ENCODE data around the gene STK32B. TPM values are rescaled to one million over a fixed set of nuclear protein-coding genes. Genes with fewer than 3 reads are reported as not detected.

Gene STK32B
- total RNA-seq, 1 donor from 2014 or later, result 1.6 TPM

DNA sequence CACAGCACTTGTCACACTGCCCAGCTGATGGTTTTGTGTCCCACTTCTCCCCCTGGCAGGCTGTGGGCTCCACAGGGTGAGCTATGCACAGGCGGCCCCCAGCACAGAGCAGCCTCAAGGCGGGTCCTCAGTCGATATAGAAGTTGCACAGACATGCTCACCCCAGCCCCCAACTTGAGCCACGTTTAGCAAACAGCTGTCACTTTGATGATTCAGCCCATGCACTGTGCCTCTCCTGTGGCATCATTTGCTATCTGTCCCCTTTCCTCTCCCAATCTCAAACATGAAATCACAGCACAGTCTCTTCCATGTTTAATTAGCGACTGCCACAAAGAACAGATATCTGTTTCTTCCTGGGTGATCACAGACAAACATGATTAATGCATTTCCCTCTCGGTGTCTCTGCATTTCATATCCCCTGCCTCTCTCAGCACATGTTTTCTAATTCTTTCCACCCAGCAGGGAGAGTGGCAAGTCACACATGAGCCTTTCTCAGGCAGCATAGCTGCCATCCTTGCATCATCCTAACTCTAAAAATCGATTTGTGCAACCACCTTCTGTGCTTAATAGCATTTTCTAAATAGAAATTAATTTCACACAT is 452.2 kb downstream of the STK32B start:
- intact Hi-C loops (cut with DNase I), result no loop called here
- no peak for DNase-seq (ENCODE audit: low spot score)

DNA sequence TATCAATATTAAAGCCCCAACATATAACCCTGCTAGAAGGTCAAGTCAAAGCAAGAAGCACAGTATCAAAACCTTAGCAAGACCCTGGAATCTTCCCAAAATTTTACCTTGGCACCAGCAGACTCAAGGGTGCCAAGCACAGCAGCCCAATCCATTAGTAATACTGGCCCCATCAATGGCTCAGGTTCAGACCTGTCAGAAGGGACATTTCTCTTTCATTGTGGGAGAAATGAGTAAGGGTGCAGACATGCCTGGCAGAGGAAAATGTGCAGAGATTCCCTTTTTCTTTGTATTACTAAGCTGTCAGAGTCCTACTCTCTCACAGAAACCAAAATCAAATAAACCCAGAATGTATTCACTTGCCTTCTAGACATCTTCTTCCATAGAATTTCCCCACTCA is 453.2 kb downstream of the STK32B start:
- DNase-seq (ENCODE audit: low spot score) (no peak), ATAC-seq (no peak)
- intact Hi-C loops (cut with DNase I), result no loop called here

More for the DNA sequence above, 452.2 kb downstream of the STK32B start:
- no peak for ATAC-seq

DNA sequence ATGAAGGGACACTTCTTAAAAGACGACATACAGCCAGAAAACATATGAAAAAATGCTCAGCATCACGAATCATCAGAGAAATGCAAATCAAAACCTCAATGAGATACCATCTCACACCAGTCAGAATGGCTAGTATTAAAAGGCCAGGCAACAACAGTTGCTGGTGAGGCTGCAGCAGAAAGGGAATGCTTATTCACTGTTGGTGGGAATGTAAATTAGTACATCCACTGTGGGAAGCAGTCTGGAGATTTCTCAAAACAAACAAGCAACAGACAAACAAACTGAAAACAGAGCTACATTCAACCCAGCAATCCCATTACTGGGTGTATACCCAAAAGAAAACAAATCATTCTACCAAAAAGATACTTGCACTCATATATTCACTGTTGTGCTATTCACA is 459.2 kb downstream of the STK32B start:
- intact Hi-C loops (cut with DNase I), result no loop called here
- ATAC-seq (no peak), DNase-seq (ENCODE audit: low spot score) (no peak)

DNA sequence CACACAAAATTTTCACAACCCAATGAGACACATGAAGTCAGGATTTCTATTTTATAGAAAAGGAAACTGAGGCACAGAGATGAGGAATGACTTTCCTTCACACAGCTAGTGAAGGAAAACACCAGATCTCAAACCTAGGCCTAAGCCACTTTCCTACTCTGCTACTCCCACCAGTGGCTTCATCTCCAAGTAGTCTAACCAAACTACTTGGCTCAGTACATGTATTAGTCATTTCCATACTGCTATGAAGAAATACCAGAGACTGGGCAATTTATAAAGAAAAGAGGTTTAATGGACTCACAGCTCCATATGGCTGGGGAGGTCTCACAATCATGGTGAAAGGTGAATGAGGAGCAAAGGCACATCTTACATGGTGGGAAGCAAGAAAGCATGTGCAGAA is 460.5 kb downstream of the STK32B start:
- intact Hi-C loops (cut with DNase I), result no loop called here
- DNase-seq (ENCODE audit: low spot score) (no peak), ATAC-seq (no peak)

DNA sequence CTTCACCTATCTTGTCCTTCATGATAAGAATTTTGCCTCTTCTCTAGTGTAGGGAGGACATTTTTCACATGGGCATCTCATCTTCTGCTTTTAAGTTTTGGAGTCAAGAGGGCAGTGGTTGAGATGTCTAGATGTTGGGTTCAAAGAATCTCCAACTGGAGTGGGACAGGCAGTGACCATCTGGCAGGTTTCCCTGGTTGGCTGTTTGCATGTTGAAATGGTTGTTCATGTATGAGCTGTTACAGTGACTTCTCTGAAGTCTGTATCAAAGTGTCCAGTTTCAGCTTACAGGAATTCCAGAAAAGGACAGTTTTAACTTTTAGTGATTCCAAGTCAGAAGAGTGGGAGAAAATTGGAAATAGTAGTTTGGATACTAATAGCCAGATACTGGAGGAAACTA is 464.4 kb downstream of the STK32B start:
- DNase-seq (ENCODE audit: low spot score) (no peak), ATAC-seq (no peak)
- intact Hi-C loops (cut with DNase I), result no loop called here

DNA sequence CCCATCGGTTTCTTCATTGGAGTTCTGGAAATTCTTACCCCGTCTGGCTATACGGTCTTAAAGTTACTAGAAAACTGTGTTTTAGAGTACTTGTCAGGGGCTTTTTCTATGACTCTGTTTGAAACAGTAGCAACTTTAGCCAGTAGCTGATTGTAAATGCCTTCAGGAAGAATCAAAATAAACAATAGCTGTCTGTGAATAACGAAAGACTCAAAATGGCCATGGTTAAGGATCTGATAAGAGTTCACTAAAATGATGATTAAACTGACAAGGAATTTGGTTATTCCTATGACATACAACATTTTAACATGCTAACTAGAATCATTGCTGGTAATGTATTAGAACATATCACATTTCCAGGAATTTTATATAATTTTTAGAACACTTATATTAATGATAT is 466.1 kb downstream of the STK32B start:
- DNase-seq (ENCODE audit: low spot score), result no peak
- ATAC-seq, result no peak

DNA sequence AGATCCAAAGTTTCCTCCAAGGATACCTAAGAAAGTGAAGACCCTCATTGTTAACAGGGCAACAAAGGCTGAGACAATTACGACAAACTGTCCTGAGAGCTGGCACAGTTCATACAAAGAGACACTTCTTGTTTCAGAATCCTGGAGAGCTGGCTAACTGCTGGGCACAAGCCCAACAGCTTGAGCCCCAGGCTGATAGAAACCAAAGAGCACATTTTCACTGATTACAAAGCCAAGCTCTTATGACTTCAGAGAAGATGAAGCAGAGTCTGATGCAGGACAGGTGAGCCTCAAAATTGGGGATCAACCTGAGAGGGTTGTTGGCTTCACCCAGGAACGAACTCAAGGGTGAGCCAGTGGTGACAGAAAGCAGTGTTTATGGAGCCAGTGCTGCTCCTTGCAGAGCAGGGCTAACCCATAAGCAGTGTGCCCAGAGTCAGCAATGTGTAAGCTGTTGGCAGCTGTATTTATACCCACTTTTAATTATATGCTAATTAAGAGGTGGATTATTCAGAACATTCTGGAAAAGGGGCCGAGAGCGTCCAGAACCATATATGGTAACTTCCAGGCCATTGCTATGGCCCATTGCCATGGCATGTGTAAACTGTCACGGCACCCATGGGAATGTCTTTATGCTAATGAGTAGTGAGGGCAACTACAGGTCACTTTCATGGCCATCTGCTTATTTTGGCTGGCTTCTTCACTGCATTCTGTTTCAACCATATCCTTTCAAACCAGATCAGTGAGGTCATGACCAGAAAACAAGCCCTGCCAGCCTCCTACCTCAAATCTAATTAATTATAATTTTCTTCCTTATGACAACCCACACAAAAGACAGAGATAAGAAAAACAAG is 473.4 kb downstream of the STK32B start:
- ATAC-seq (peak; percentile 36), DNase-seq (ENCODE audit: low spot score) (no peak)
- intact Hi-C loops (cut with DNase I), result no loop called here

More for the DNA sequence above, 466.1 kb downstream of the STK32B start:
- intact Hi-C loops (cut with DNase I), result no loop called here

DNA sequence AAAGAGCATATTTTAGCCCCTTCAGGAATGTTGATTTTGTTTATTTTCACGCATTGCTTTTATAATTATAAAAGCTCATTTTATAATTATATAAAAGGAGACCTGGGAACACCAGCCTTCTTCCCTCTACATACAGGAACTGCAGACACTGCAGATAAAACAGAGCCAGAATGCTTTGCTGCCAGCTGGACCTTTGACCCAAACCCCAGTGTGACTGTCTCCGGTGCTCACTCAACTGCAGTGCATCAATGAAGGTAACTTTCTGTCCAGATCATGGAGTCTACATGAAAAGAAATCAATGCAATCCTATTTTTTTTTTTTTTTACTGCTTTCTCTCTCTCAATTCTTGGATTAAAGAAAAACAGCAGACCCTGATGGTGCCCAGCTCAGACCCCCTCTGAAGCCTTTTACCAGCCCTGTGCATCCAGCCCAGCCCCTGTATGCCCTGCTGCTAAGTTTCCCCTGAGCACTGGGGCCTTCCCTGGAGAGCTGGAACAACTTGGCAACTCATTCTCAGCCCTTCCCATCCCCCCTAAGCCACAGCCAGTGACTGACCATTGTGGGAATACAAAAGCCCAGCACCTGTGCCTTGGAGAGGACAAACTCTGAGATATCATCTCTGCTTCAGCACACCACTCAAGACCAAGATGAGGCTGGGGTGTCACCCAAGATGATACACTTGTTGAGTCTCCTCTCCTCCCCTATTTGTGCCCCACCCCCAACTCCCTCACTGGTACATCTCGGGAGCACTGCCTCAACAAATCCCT is 475.0 kb downstream of the STK32B start:
- intact Hi-C loops (cut with DNase I), result no loop called here
- ATAC-seq (no peak), DNase-seq (ENCODE audit: low spot score) (no peak)

DNA sequence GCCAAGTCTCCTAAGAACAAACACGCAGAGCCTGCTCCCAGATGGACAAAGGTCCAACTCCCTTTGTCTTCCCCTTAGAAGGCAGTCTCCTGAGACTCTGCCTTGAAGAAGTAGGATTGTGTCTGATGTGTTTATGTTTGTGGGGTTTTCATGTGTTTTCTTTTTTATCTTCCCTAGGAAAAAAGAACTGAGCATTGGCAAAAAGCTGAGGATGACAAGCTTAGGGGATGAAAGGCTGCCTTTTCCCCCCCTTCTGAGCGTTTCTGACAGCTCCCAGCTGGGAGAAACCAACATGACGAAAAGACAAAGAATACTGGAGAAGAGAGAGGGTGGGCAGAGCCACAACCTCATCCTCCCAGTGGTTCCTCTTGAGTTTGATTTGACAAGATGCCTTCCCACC is 475.9 kb downstream of the STK32B start:
- DNase-seq (ENCODE audit: low spot score) (no peak), ATAC-seq (no peak)
- intact Hi-C loops (cut with DNase I), result no loop called here

DNA sequence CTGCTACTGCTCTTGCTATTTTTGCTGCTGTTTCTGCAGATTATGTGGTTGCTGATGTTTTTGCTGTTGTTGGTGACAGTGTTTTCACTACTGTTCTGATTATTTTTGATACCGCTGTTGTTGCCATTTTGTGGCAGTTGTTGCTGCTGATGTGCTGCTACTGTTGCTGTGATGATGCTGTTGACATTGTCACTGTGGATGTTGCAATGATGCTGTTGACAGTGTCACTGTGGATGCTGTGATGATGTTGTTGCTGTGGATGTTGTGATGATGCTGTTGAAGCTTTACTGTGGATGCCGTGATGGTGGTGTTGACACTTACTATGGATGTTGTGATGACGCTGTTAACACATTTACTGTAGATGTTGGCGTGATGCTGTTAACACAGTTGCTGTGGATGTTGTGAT is 476.8 kb downstream of the STK32B start:
- intact Hi-C loops (cut with DNase I), result no loop called here
- ATAC-seq, result no peak
- no peak for DNase-seq (ENCODE audit: low spot score)

DNA sequence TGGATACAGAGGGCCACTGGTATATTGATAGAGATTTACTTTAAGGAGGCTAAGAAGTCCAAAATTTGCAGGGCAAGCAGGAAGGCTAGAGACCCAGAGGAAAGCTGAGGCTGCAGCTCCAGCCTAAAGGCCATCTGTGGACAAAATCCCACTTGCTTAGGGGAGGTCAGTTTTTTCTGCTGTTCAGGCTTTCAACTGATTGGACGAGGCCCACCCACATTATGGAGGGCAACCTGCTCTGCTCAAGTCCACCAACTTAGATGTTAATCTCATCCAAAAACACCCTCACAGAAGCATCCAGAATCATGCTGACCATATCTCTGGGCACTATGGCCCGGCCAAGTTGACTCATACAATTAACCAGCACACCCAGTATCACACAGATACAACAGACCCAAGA is 480.8 kb downstream of the STK32B start:
- ATAC-seq, result no peak
- DNase-seq (ENCODE audit: low spot score), result no peak
- intact Hi-C loops (cut with DNase I), result no loop called here

DNA sequence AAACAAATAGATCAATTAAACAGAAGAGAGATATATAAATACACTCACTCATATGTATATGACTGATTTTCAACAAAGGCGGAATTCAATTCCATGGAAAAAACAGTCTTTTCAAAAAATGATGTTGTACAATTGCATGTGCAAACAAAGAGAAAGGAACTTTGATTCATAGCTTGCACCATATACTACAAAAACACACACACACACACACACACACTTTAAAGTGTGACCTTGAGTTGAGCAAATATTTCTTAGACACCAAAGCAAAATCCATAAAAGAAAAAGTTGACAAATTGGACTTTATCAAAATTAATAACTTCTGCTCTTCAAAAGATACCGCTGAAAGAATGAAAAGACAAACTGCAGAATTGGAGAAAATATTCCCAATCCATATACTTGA is 488.3 kb downstream of the STK32B start:
- ATAC-seq, result no peak
- intact Hi-C loops (cut with DNase I), result no loop called here
- no peak for DNase-seq (ENCODE audit: low spot score)

DNA sequence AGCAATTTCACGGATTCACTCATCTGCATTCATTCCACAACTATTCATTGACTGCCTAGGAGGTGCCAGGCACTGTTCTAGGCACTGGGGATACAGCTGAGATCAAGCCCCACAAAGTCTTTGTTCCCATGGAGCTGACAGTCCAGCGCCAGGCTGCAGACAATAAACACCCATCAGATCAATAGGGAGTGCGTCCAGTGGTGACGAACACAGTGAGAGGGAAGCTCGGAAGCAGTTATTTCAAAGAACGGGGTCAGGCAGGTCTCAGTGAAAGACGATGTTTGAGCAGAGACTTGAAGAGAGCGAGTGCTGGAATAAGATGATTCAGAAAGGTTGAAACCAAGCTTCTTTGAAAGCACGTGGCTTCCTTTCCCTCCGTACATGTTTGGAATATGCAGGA is 489.9 kb downstream of the STK32B start:
- intact Hi-C loops (cut with DNase I), result no loop called here
- ATAC-seq (no peak), DNase-seq (ENCODE audit: low spot score) (no peak)

DNA sequence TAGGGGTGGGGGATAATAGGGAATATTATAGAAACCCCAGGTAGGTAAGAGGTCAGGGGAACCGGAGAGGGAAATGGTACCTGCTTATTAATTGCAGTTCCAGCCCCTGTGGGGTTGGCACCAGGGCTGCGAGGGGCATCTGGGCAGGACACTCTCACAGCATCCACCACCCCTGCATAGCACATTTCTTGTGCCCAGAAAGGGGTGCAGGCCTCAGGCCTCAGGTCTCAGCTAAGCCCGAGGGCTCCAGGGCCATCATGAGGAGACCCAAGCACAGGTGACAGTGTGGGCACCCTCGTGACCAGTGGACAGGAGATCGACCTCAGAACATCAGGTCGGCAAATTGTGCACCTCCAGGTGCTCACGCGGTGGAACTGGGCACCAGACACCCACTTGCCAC is 492.4 kb downstream of the STK32B start:
- intact Hi-C loops (cut with DNase I), result no loop called here
- DNase-seq (ENCODE audit: low spot score) (no peak), ATAC-seq (no peak)

DNA sequence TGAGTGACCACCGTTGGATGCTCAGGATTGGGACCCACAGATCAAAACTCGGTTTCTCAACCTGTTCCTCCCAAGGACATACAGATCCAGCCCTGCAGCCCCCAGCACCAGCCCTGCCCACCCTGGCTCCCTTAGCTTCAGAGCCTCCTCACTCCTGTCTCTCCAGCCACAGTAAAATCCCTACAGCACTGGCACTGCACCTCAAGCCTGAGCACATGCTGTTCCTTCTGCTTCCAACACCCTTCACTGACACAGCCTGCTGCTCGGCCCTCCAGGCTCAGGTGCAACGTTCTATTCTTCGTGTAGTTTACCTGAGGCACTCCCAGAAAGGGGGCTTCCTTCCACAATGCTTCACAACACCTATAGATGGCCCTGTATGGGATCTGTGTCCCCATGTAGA is 493.5 kb downstream of the STK32B start:
- DNase-seq (ENCODE audit: low spot score) (no peak), ATAC-seq (no peak)
- intact Hi-C loops (cut with DNase I), result no loop called here

DNA sequence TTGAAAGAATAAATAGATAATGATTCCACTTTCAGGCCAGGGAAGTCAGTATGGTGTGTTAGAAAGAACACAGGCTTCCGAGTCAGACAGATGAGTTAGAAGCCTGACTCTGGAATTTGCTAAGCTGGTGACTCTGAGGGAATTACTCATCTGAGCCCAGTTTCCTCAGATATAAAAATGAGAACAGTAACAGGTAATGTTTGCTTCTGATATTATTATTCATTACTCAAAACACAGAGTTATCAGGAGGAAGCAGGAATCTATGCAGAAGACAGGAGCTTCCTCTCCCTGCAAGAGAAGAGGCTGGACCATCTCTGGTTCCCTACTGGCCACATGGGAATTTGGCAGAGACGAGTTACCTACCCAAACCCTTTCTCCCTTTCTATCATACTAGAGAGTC is 494.0 kb downstream of the STK32B start:
- intact Hi-C loops (cut with DNase I), result no loop called here
- DNase-seq (ENCODE audit: low spot score) (no peak), ATAC-seq (no peak)

DNA sequence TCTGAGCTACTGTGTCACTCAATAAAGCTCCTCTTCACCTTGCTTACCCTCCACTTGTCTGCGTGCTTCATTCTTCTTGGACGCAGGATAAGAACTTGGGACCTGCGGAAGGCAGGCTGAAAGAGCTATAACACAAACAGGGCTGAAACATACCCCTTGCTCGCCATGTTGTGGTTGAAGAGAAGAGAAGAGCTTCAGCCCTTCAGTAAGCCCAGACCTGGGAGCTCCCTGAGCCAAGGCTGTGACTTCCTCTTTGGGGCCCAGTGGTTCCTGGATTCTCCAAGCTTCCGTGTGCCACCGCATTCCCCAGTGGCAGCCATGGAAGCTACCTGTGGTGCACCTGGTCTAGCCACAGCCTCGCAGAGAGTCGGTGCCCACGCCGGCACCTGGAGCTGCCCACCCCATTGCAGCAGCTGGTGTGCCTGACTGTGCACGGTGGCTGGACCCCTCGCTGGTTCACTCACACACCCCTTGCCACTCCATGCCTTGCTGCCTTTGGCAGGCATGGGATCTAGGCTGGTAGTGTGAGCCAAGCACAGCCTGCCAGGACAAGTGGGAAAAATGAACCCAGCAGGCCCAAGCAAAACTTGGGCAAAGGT is 496.5 kb downstream of the STK32B start:
- intact Hi-C loops (cut with DNase I), result no loop called here
- DNase-seq (ENCODE audit: low spot score) (no peak), ATAC-seq (no peak)
